Measurements from ENCODE around the gene FA2H.
"Not testable (repeated sequence)": the region's sequence is repeated elsewhere in the genome, so short reads cannot be mapped to it uniquely, and the experiment has no call there.

FA2H gene

DNA sequence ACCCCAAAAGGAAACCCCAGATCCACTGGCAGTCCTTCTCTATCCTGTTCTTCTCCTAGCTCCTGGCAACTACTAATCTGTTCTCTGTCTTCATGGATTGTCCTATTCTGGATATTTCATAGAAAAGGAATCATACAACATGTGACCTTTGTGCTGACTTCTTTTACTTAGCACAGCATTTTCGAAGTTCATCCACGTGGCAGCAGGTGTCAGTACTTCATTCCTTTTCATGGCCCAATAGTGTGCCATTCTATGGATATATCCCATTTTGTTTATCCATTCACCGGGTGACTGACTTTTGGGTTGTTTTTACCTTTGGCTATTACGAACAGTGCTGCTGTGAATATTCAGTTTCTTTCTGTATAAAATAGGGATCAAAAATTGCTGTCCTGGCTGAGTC is 10.4 kb upstream of the FA2H start:
- Mint-ChIP-seq H3K4me3 (no peak overlapping the region), H3K9me3 (no peaks in the 10 kb centered on the region), H3K4me1 (ENCODE audit: low read depth) (no peaks in the 10 kb centered on the region), H3K27me3 (peaks cover 14% of the 10 kb centered on the region), H3K36me3 (ENCODE audit: low read depth) (no peaks in the 10 kb centered on the region), H3K27ac (no peak overlapping the region)
- no peak for DNase-seq

- Mint-ChIP-seq H3K36me3 (ENCODE audit: low read depth) (no peaks in the 10 kb centered on the region), H3K9me3 (no peaks in the 10 kb centered on the region), H3K27ac (no peak overlapping the region), H3K4me3 (no peak overlapping the region), H3K4me1 (ENCODE audit: low read depth) (peaks cover 12% of the 10 kb centered on the region), H3K27me3 (peaks cover 27% of the 10 kb centered on the region)
- DNase-seq: no peak
Measured at GRCh38 chr16:74778646-74779045, 4.0 kb upstream of the FA2H start.

- peaks cover 12% of the 10 kb centered on the region for H3K4me1 Mint-ChIP-seq (ENCODE audit: low read depth)
- no peak for DNase-seq
- H3K36me3 Mint-ChIP-seq (ENCODE audit: low read depth): no peaks in the 10 kb centered on the region
- peaks cover 38% of the 10 kb centered on the region for H3K27me3 Mint-ChIP-seq
- H3K4me3 Mint-ChIP-seq: no peak overlapping the region
- no peak overlapping the region for H3K27ac Mint-ChIP-seq
- H3K9me3 Mint-ChIP-seq: no peaks in the 10 kb centered on the region
Measured at GRCh38 chr16:74776926-74777325, 2.3 kb upstream of the FA2H start.

GRCh38 chr16:74775255-74775654 is 635 bp upstream of the FA2H start:
- Mint-ChIP-seq H3K36me3 (ENCODE audit: low read depth) (no peaks in the 10 kb centered on the region), H3K27me3 (peaks cover 43% of the 10 kb centered on the region)

GRCh38 chr16:74773446-74774222 is 986 bp downstream of the FA2H start:
- Mint-ChIP-seq H3K36me3 (ENCODE audit: low read depth) (no peaks in the 10 kb centered on the region), H3K4me3 (peak overlapping the region; percentile 47), H3K27ac (no peak overlapping the region), H3K9me3 (no peaks in the 10 kb centered on the region), H3K4me1 (ENCODE audit: low read depth) (peaks cover 12% of the 10 kb centered on the region), H3K27me3 (peaks cover 43% of the 10 kb centered on the region)
- DNase-seq: no peak

More at GRCh38 chr16:74775255-74775654, 635 bp upstream of the FA2H start:
- H3K9me3 Mint-ChIP-seq: no peaks in the 10 kb centered on the region
- H3K4me1 Mint-ChIP-seq (ENCODE audit: low read depth): peaks cover 12% of the 10 kb centered on the region
- DNase-seq: no peak
- H3K27ac Mint-ChIP-seq: no peak overlapping the region
- peak overlapping the region; percentile 36 for H3K4me3 Mint-ChIP-seq

DNA sequence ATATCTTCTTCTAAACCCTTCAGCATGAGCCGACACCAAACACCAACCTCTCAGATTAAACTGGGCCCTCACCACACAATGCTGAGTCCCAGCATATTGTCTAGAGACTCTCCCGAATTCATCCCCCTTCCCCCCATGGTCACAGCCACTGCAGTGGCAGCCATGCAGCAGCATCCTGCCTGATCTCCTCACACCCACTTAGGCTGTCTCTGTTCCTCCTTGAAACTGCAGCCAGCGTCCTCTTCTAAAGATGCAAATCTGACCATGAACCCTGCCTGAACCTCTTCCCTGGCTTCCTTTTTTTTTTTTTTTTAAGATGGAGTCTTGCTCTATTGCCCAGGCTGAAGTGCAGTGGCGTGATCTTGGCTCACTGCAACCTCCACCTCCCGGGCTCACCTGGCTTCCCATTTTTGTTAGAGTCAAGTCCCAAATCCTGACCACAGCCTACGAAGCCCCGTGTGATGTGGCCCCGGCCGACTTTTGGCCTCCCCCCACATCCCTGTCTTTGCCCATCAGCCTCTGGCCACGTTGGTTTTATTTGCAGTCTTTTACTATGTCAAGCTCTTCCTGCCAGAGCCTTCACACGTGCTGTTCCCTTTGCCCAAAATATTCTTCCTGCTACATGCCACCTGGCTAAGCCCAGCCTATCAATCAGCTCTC is 2.8 kb downstream of the FA2H start:
- no peak overlapping the region for H3K4me3 Mint-ChIP-seq
- no peaks in the 10 kb centered on the region for H3K36me3 Mint-ChIP-seq (ENCODE audit: low read depth)
- H3K27me3 Mint-ChIP-seq: peaks cover 47% of the 10 kb centered on the region
- peaks cover 12% of the 10 kb centered on the region for H3K4me1 Mint-ChIP-seq (ENCODE audit: low read depth)
- no peak overlapping the region for H3K27ac Mint-ChIP-seq
- H3K9me3 Mint-ChIP-seq: no peaks in the 10 kb centered on the region
- DNase-seq: no peak

DNA sequence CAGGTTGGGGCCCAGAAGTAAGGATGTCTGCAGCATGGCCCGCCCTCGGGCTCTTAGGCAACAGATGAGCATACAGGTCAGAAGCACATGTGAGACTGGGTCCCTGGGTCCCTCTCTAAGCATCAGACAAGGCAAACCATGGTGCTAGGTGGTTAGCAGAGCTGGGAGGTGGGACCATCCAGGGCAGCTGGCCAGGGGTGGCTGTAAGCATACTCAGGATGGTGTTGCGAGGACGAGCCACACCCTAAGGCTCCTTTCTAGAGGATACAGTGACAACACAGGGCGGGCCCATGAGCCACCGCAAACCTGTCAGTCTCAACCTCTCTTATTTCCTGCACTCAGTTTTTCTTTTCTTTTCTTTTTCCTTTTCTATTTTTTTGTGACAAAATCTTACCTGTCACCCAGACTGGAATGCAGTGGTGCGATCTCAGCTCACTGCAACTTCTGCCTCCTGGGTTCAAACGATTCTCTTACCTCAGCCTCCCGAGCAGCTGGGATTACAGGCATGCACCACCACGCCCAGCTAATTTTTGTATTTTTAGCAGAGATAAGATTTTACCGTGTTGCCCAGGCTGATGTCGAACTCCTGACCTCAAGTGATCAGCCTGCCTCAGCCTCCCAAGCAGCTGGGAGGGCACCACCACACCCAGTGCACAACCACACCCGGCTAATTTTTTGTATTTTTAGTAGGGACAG is 3.6 kb downstream of the FA2H start:
- no peaks in the 10 kb centered on the region for H3K36me3 Mint-ChIP-seq (ENCODE audit: low read depth)
- no peak for DNase-seq
- H3K4me1 Mint-ChIP-seq (ENCODE audit: low read depth): peaks cover 12% of the 10 kb centered on the region
- H3K27me3 Mint-ChIP-seq: peaks cover 48% of the 10 kb centered on the region
- no peaks in the 10 kb centered on the region for H3K9me3 Mint-ChIP-seq
- H3K4me3 Mint-ChIP-seq: no peak overlapping the region
- no peak overlapping the region for H3K27ac Mint-ChIP-seq

- Mint-ChIP-seq H3K27me3 (peaks cover 47% of the 10 kb centered on the region), H3K9me3 (no peaks in the 10 kb centered on the region), H3K4me1 (ENCODE audit: low read depth) (peaks cover 6% of the 10 kb centered on the region), H3K4me3 (no peak overlapping the region), H3K27ac (no peak overlapping the region), H3K36me3 (ENCODE audit: low read depth) (no peaks in the 10 kb centered on the region)
- DNase-seq: no peak
Measured at GRCh38 chr16:74769586-74770190, 4.9 kb downstream of the FA2H start.

- no peak for DNase-seq
- Mint-ChIP-seq H3K27me3 (peaks cover 39% of the 10 kb centered on the region), H3K36me3 (ENCODE audit: low read depth) (no peaks in the 10 kb centered on the region), H3K27ac (no peak overlapping the region), H3K4me3 (no peak overlapping the region), H3K4me1 (ENCODE audit: low read depth) (no peaks in the 10 kb centered on the region), H3K9me3 (no peaks in the 10 kb centered on the region)
Measured at GRCh38 chr16:74768239-74768638, 6.4 kb downstream of the FA2H start.

- Mint-ChIP-seq H3K27me3 (peaks cover 35% of the 10 kb centered on the region), H3K36me3 (ENCODE audit: low read depth) (no peaks in the 10 kb centered on the region), H3K9me3 (no peaks in the 10 kb centered on the region), H3K27ac (no peak overlapping the region), H3K4me1 (ENCODE audit: low read depth) (no peaks in the 10 kb centered on the region), H3K4me3 (no peak overlapping the region)
- DNase-seq: no peak
Measured at GRCh38 chr16:74767749-74768148, 6.9 kb downstream of the FA2H start.

GRCh38 chr16:74766729-74767128 is 7.9 kb downstream of the FA2H start:
- peaks cover 27% of the 10 kb centered on the region for H3K27me3 Mint-ChIP-seq
- no peak overlapping the region for H3K4me3 Mint-ChIP-seq
- H3K27ac Mint-ChIP-seq: no peak overlapping the region
- no peak for DNase-seq
- H3K36me3 Mint-ChIP-seq (ENCODE audit: low read depth): no peaks in the 10 kb centered on the region
- H3K9me3 Mint-ChIP-seq: no peaks in the 10 kb centered on the region
- H3K4me1 Mint-ChIP-seq (ENCODE audit: low read depth): no peaks in the 10 kb centered on the region

GRCh38 chr16:74764184-74764583 is 10.4 kb downstream of the FA2H start:
- peaks cover 33% of the 10 kb centered on the region for H3K27me3 Mint-ChIP-seq
- H3K36me3 Mint-ChIP-seq (ENCODE audit: low read depth); H3K4me1 Mint-ChIP-seq (ENCODE audit: low read depth); H3K27ac Mint-ChIP-seq; H3K9me3 Mint-ChIP-seq; DNase-seq; H3K4me3 Mint-ChIP-seq: not testable (repeated sequence)

GRCh38 chr16:74761665-74762064 is 13.0 kb downstream of the FA2H start:
- Mint-ChIP-seq H3K9me3 (no peaks in the 10 kb centered on the region), H3K4me3 (no peak overlapping the region), H3K27me3 (peaks cover 28% of the 10 kb centered on the region), H3K4me1 (ENCODE audit: low read depth) (no peaks in the 10 kb centered on the region), H3K27ac (no peak overlapping the region), H3K36me3 (ENCODE audit: low read depth) (no peaks in the 10 kb centered on the region)
- DNase-seq: no peak

DNA sequence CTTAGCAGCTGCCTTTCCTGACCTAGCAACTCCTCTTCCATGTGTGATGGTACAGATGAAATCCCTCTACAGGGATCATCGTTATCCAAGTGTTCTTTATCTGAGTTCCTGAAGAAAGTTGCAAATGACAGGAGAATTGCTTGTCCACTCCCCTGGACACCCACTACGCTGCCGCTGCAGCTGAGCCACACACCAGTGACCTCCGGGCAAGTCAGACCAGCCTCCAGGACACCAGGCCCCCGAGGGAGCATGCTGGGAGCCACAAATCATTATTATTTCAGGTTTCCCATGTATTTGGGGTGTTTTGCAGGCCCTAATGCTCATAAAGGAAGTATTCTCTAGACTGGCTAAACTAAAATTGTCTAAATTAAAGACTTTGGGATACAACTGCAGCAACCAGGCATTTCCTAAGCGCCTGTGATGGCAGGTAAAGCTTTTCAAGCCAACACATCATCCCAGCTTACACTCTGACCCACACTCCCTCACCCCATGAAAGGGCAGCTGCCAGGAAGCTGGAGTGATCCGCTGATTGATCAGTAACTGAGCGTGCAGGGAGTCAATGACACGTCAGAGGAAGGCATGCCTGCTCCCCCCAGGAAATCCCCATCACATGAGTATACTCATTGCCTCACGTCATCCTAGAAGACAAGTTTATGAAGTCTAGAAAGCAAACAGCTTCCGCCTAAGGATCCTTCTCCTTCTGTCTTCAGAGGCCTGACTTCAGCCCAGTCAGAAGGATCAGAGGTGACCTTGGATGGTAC is 14.4 kb downstream of the FA2H start:
- H3K9me3 Mint-ChIP-seq: no peaks in the 10 kb centered on the region

More for the DNA sequence above, 14.4 kb downstream of the FA2H start:
- H3K27ac Mint-ChIP-seq: no peak overlapping the region
- H3K4me1 Mint-ChIP-seq (ENCODE audit: low read depth): no peaks in the 10 kb centered on the region
- H3K4me3 Mint-ChIP-seq: no peak overlapping the region
- no peak for DNase-seq
- no peaks in the 10 kb centered on the region for H3K36me3 Mint-ChIP-seq (ENCODE audit: low read depth)
- peaks cover 15% of the 10 kb centered on the region for H3K27me3 Mint-ChIP-seq

All from activated T-cell treated with anti-CD3 and anti-CD28 coated beads, Interleukin-2, amount 50 U/mL, for 24 hours (primary cell).